IMR-90 (cell line): ENCODE measurements around the gene STK40. TPM values are rescaled to one million over a fixed set of nuclear protein-coding genes. Genes with fewer than 3 reads are reported as not detected.

ENCODE experiments used
- ATAC-seq: fragments of 200-7000 bp; cut with Tn5 transposase; 2 replicates; pipeline ENCODE4 v1.9.1; 2020; ENCODE audit warnings: low read depth, mild to moderate bottlenecking, moderate library complexity
- BruUV-seq: library from RNA; stranded (reverse); fragments of 400-500 nt; replicated peaks from 2 replicates; lab custom pipeline; 2021; lab: Mats Ljungman, UMichigan
- CTCF ChIA-PET: fragments of 300-600 bp; formaldehyde crosslinking; extraction: SDS; loops from one replicate; lab custom pipeline; 2021; ENCODE audit warnings: antibody characterized with exemption; lab: Yijun Ruan, JAX
- POLR2A ChIA-PET: fragments of 300-600 bp; sonication (Branson Sonifier 250); formaldehyde crosslinking; loops from one replicate; lab custom pipeline; 2022; ENCODE audit warnings: antibody characterized with exemption; ENCODE audit not compliant: unreplicated experiment; lab: Charles Lee
- DNase-seq: peaks from one replicate; pipeline ENCODE4 v3.0.0; 2013
- H2AFZ ChIP-seq: replicated peaks from 2 replicates; pipeline ENCODE3; 2013; ENCODE audit warnings: low read length, mild to moderate bottlenecking; ENCODE audit not compliant: poor library complexity
- H2AK5ac ChIP-seq: 2 replicates; pipeline ENCODE4 v1.6.1; 2013; ENCODE audit warnings: low read depth, low read length, inconsistent platforms
- H2AK9ac ChIP-seq: replicated peaks from 2 replicates; pipeline ENCODE3; 2013; ENCODE audit warnings: mild to moderate bottlenecking, low read depth, low read length, moderate library complexity; ENCODE audit not compliant: poor library complexity
- H2BK120ac ChIP-seq: 2 replicates; pipeline ENCODE4 v1.6.1; 2013; ENCODE audit warnings: low read depth, low read length, inconsistent platforms
- H2BK15ac ChIP-seq: 3 replicates; pipeline ENCODE4 v1.6.1; 2013; ENCODE audit warnings: low read depth, low read length, inconsistent platforms
- H2BK20ac ChIP-seq: 2 replicates; pipeline ENCODE4 v1.6.1; 2013; ENCODE audit warnings: low read depth, mild to moderate bottlenecking, inconsistent platforms, low read length, moderate library complexity
- H2BK5ac ChIP-seq: 2 replicates; pipeline ENCODE4 v1.6.1; 2013; ENCODE audit warnings: mild to moderate bottlenecking, low read depth, low read length, inconsistent platforms; ENCODE audit not compliant: poor library complexity, severe bottlenecking
- H3K14ac ChIP-seq: replicated peaks from 2 replicates; pipeline ENCODE4 v1.6.1; 2013; ENCODE audit warnings: low read depth, low read length, inconsistent platforms
- H3K18ac ChIP-seq: 2 replicates; pipeline ENCODE4 v1.6.1; 2013; ENCODE audit warnings: low read depth, low read length, control low read depth
- H3K23ac ChIP-seq: 2 replicates; pipeline ENCODE4 v1.6.1; 2013; ENCODE audit warnings: low read depth, low read length, inconsistent platforms
- H3K27ac ChIP-seq: 2 replicates; pipeline ENCODE4 v1.5.1; 2013; ENCODE audit warnings: mild to moderate bottlenecking, control low read depth, low read length; ENCODE audit not compliant: insufficient read depth
- H3K27me3 ChIP-seq: 2 replicates; pipeline ENCODE4 v1.6.1; 2013; ENCODE audit warnings: low read length; ENCODE audit not compliant: control insufficient read depth, insufficient read depth
- H3K36me3 ChIP-seq: 2 replicates; pipeline ENCODE4 v1.6.1; 2013; ENCODE audit warnings: low read length, mixed read lengths; ENCODE audit not compliant: control insufficient read depth, insufficient read depth
- H3K4ac ChIP-seq: 2 replicates; pipeline ENCODE4 v1.6.1; 2013; ENCODE audit warnings: low read depth, low read length, inconsistent platforms
- H3K4me1 ChIP-seq: 2 replicates; pipeline ENCODE4 v1.6.1; 2013; ENCODE audit warnings: low read length, mixed read lengths; ENCODE audit not compliant: control insufficient read depth, insufficient read depth
- H3K4me2 ChIP-seq: 2 replicates; pipeline ENCODE4 v1.6.1; 2013; ENCODE audit warnings: low read depth, mild to moderate bottlenecking, control low read depth, low read length, moderate library complexity
- H3K4me3 ChIP-seq: 2 replicates; pipeline ENCODE4 v1.5.1; 2013; ENCODE audit warnings: low read depth, mild to moderate bottlenecking, control low read depth, low read length, moderate library complexity; ENCODE audit not compliant: insufficient read depth
- H3K56ac ChIP-seq: 2 replicates; pipeline ENCODE4 v1.6.1; 2013; ENCODE audit warnings: low read length, inconsistent platforms; ENCODE audit not compliant: insufficient read depth; ENCODE audit errors: extremely low read depth
- H3K79me1 ChIP-seq, 2 experiments: 2 replicates each; pipeline ENCODE4 v1.6.1; 2013; ENCODE audit warnings: low read length in 2 of 2, inconsistent platforms in 1 of 2, low read depth in 1 of 2
- H3K9ac ChIP-seq: 2 replicates; pipeline ENCODE4 v1.6.1; 2013; ENCODE audit warnings: low read depth, low read length, control low read depth
- H3K9me1 ChIP-seq: 2 replicates; pipeline ENCODE4 v1.6.1; 2013; ENCODE audit warnings: low read length, inconsistent platforms; ENCODE audit not compliant: insufficient read depth
- H3K9me3 ChIP-seq: 2 replicates; pipeline ENCODE4 v1.6.1; 2013; ENCODE audit warnings: low read length; ENCODE audit not compliant: control insufficient read depth, insufficient read depth
- H4K20me1 ChIP-seq: 2 replicates; pipeline ENCODE4 v1.6.1; 2013; ENCODE audit warnings: low read length, inconsistent platforms; ENCODE audit not compliant: insufficient read depth
- H4K5ac ChIP-seq: 2 replicates; pipeline ENCODE4 v1.6.1; 2013; ENCODE audit warnings: mild to moderate bottlenecking, low read depth, low read length, control low read depth
- H4K8ac ChIP-seq, 2 experiments: 2 replicates each; pipeline ENCODE4 v1.6.1; 2013; ENCODE audit warnings: low read depth in 2 of 2, low read length in 2 of 2, control low read depth in 1 of 2, inconsistent platforms in 1 of 2
- H4K91ac ChIP-seq: 2 replicates; pipeline ENCODE4 v1.6.1; 2013; ENCODE audit warnings: low read depth, low read length, inconsistent platforms; ENCODE audit not compliant: insufficient read depth
- MAZ ChIP-seq: IDR thresholded peaks from 2 replicates; pipeline ENCODE4 v1.6.1; 2012; ENCODE audit warnings: low read depth, mild to moderate bottlenecking, low read length, improper control_type of control experiment, moderate library complexity, borderline replicate concordance
- MXI1 ChIP-seq: IDR thresholded peaks from 2 replicates; pipeline ENCODE4 v1.6.1; 2012; ENCODE audit warnings: low read depth, mild to moderate bottlenecking, low read length, moderate library complexity, borderline replicate concordance
- POLR2A ChIP-seq: IDR thresholded peaks from 2 replicates; pipeline ENCODE4 v1.6.1; 2012; ENCODE audit warnings: mild to moderate bottlenecking, low read depth, low read length
- WGBS, 2 experiments: methylation state at CpG; one replicate each; pipeline versions ENCODE4 v1.1.5 to v1.1.7; 2013; ENCODE audit warnings: missing lambda C conversion rate in 2 of 2; ENCODE audit not compliant: insufficient read length in 1 of 2; ENCODE audit errors: extremely low coverage in 2 of 2; 5-methylcytosine and 5-hydroxymethylcytosine counted together
- dilution Hi-C: fragments of 300-500 bp; cut with HindIII; formaldehyde crosslinking; loops from one replicate; pipeline ENCODE4 v1.14.3; 2018; ENCODE audit warnings: low sequenced_read_pairs; ENCODE audit not compliant: unreplicated experiment
- in situ Hi-C: fragments of 300-500 bp; cut with MboI; formaldehyde crosslinking; loops from 3 replicates; pipeline ENCODE4 v1.14.3; 2019; ENCODE audit warnings: low sequenced_read_pairs, inconsistent platforms, mixed read lengths
- intact Hi-C: fragments of 100-400 bp; cut with micrococcal nuclease; formaldehyde crosslinking; loops from 2 replicates; pipeline ENCODE4 v1.10.0; 2022
- polyA plus RNA-seq, 3 experiments: library from polyadenylated mRNA; depleted of rRNA; stranded (reverse); fragments of >200 nt; gene quantifications; 2 replicates each; pipeline ENCODE4 v1.2.3, GENCODE V29; 2012; ENCODE audit warnings: low replicate concordance in 1 of 3
- total RNA-seq: library from RNA; depleted of rRNA; stranded (reverse); fragments of >200 nt; gene quantifications from 2 replicates; pipeline ENCODE4 v1.2.3, GENCODE V29; 2012
- TF ChIP-seq, protein P1 (sequence below): fragments of 150-350 bp; IDR thresholded peaks from 2 replicates; pipeline ENCODE4 v1.6.1; 2016; ENCODE audit warnings: low read depth, mild to moderate bottlenecking, low read length, moderate library complexity, borderline replicate concordance
- TF ChIP-seq, protein P2 (sequence below): fragments of 150-350 bp; IDR thresholded peaks from 2 replicates; pipeline ENCODE4 v1.6.1; 2017; ENCODE audit warnings: mild to moderate bottlenecking, antibody characterized with exemption, low read length, low read depth

Gene STK40
- total and polyA plus RNA-seq, 2 of the 4 experiments (the other 2 are of a cell fraction), result 16.0 to 29.9 TPM

DNA sequence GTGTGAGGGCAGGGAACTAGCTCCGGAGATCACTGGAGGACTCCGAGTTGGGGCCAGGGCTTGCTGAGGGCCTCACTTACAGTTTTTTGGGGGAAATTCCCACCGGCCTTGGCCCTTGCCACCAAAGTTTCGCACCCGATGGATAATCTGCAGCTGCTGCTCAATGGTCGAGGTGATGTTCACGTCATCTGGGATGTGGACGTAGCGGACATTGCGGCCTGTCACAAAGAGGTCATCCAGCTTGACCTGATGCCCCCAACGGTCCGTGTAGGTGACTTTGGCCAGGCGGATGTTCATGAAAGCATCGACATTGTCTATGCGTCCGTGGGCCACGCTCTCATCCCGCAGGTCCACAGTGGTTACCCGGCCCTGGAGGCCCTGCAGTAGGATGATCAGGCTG, 8.0 kb upstream of the STK40 start:
- no peak overlapping the region for H2AK9ac ChIP-seq
- ChIA-PET CTCF (no interaction called here), POLR2A (no interaction called here)
- H3K9ac ChIP-seq, result no peak overlapping the region
- no peak overlapping the region for H2AK5ac ChIP-seq
- H2BK120ac ChIP-seq, result no peak overlapping the region
- ATAC-seq, result no peak
- H3K56ac ChIP-seq, result no peak overlapping the region
- H2BK20ac ChIP-seq, result no peak overlapping the region
- peaks cover 23% of the 10 kb centered on the region for H3K36me3 ChIP-seq
- no peaks in the 10 kb centered on the region for H4K20me1 ChIP-seq
- H3K9me1 ChIP-seq, result peaks cover 17% of the 10 kb centered on the region
- intact Hi-C loops (no loop called here), in situ Hi-C loops (no loop called here), dilution Hi-C loops (no loop called here)
- H4K5ac ChIP-seq, result no peak overlapping the region
- DNase-seq, result no peak
- peaks cover 16 to 62% of the 10 kb centered on the region in 2 experiments for H3K79me1 ChIP-seq
- H2AFZ ChIP-seq, result no peak overlapping the region
- no peak overlapping the region for H3K4me3 ChIP-seq
- no peak overlapping the region for H4K8ac ChIP-seq
- WGBS, 2 experiments, result 96% methylated on average over 16 of the region's 19 CpGs; no CpG with 5 or more reads in 1 of the 2 experiments
- no peak overlapping the region for H3K23ac ChIP-seq
- H3K14ac ChIP-seq, result no peak overlapping the region
- H3K9me3 ChIP-seq, result no peaks in the 10 kb centered on the region
- no peaks in the 10 kb centered on the region for H3K27me3 ChIP-seq
- no peak overlapping the region for H2BK5ac ChIP-seq
- H3K18ac ChIP-seq, result no peak overlapping the region
- H3K4ac ChIP-seq, result no peak overlapping the region
- no TSS peak for BruUV-seq
- H3K4me2 ChIP-seq, result no peak overlapping the region
- H3K27ac ChIP-seq, result no peak overlapping the region
- peaks cover 6% of the 10 kb centered on the region; the same call in 1 of the 2 replicates for H3K4me1 ChIP-seq
- TF ChIP-seq POLR2A (no peak), MAZ (no peak), MXI1 (no peak)
- TF ChIP-seq, protein P1, sequence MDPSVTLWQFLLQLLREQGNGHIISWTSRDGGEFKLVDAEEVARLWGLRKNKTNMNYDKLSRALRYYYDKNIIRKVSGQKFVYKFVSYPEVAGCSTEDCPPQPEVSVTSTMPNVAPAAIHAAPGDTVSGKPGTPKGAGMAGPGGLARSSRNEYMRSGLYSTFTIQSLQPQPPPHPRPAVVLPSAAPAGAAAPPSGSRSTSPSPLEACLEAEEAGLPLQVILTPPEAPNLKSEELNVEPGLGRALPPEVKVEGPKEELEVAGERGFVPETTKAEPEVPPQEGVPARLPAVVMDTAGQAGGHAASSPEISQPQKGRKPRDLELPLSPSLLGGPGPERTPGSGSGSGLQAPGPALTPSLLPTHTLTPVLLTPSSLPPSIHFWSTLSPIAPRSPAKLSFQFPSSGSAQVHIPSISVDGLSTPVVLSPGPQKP, result no peak
- TF ChIP-seq, protein P2, sequence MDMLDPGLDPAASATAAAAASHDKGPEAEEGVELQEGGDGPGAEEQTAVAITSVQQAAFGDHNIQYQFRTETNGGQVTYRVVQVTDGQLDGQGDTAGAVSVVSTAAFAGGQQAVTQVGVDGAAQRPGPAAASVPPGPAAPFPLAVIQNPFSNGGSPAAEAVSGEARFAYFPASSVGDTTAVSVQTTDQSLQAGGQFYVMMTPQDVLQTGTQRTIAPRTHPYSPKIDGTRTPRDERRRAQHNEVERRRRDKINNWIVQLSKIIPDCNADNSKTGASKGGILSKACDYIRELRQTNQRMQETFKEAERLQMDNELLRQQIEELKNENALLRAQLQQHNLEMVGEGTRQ, result no peak
- H4K91ac ChIP-seq, result no peak overlapping the region
- H2BK15ac ChIP-seq, result no peak overlapping the region
